Osteoblast (primary cell): ENCODE measurements around the gene TINCR. TPM values are rescaled to one million over a fixed set of nuclear protein-coding genes. Genes with fewer than 3 reads are reported as not detected.
"Not testable (repeated sequence)": the region's sequence is repeated elsewhere in the genome, so short reads cannot be mapped to it uniquely, and the experiment has no call there.

Experiments
- DNase-seq: peaks from one replicate; pipeline ENCODE4 v3.0.0; 2011; ENCODE audit warnings: low spot score, mixed read lengths; ENCODE audit not compliant: insufficient read length; ENCODE audit errors: missing footprints
- H2AFZ ChIP-seq: 2 replicates; pipeline ENCODE4 v1.6.0; 2011; ENCODE audit warnings: mild to moderate bottlenecking, low read length
- H3K27ac ChIP-seq: 2 replicates; pipeline ENCODE4 v1.5.1; 2011; ENCODE audit warnings: mild to moderate bottlenecking, low read depth, low read length, moderate library complexity
- H3K27me3 ChIP-seq: 2 replicates; pipeline ENCODE4 v1.6.0; 2012; ENCODE audit warnings: mild to moderate bottlenecking, control low read depth, inconsistent platforms, low read length, moderate library complexity; ENCODE audit not compliant: insufficient read depth
- H3K36me3 ChIP-seq: 2 replicates; pipeline ENCODE4 v1.5.1; 2011; ENCODE audit warnings: mild to moderate bottlenecking, low read length, control low read depth, moderate library complexity; ENCODE audit not compliant: insufficient read depth
- H3K4me1 ChIP-seq: 2 replicates; pipeline ENCODE4 v1.5.1; 2011; ENCODE audit warnings: mild to moderate bottlenecking, low read length, control low read depth, moderate library complexity; ENCODE audit not compliant: insufficient read depth
- H3K4me2 ChIP-seq: 2 replicates; pipeline ENCODE4 v1.6.0; 2011; ENCODE audit warnings: mild to moderate bottlenecking, low read length; ENCODE audit not compliant: insufficient read depth
- H3K4me3 ChIP-seq: fragments of 200-600 bp; sonication (generic); 3 replicates; pipeline ENCODE4 v1.5.1; 2012; ENCODE audit warnings: mild to moderate bottlenecking, low read length, inconsistent platforms; ENCODE audit not compliant: insufficient read depth
- H3K79me2 ChIP-seq: 2 replicates; pipeline ENCODE4 v1.6.0; 2012; ENCODE audit warnings: mild to moderate bottlenecking, low read length, control low read depth, inconsistent platforms; ENCODE audit not compliant: insufficient read depth
- H3K9me3 ChIP-seq: 2 replicates; pipeline ENCODE4 v1.5.1; 2011; ENCODE audit warnings: low read depth, low read length, control low read depth
- H4K20me1 ChIP-seq: 2 replicates; pipeline ENCODE4 v1.6.0; 2012; ENCODE audit warnings: mild to moderate bottlenecking, low read length, control low read depth; ENCODE audit not compliant: insufficient read depth
- total RNA-seq: library from RNA; depleted of rRNA; stranded (reverse); fragments of >200 nt; gene quantifications from 2 replicates; pipeline ENCODE4 v1.2.3, GENCODE V29; 2012
- TF ChIP-seq, protein P1 (sequence below): IDR thresholded peaks from 2 replicates; pipeline ENCODE4 v1.5.1; 2011; ENCODE audit warnings: mild to moderate bottlenecking, low read depth, low read length, moderate library complexity; ENCODE audit errors: extremely low read depth

TINCR gene
- total RNA-seq, 1 donor, result 0.36 TPM

GRCh38 chr19:5612891-5613865 is 45.4 kb upstream of the TINCR start:
- peaks cover 59% of the 10 kb centered on the region for H3K79me2 ChIP-seq
- H3K4me3 ChIP-seq, result no peak overlapping the region
- peaks cover 30% of the 10 kb centered on the region for H4K20me1 ChIP-seq
- H3K4me1 ChIP-seq, result peaks cover 19% of the 10 kb centered on the region
- H2AFZ ChIP-seq, result no peak overlapping the region
- no peak overlapping the region for H3K27ac ChIP-seq
- no peak for DNase-seq
- no peaks in the 10 kb centered on the region for H3K27me3 ChIP-seq
- peaks cover 81% of the 10 kb centered on the region for H3K36me3 ChIP-seq
- H3K4me2 ChIP-seq, result no peak overlapping the region
- no peaks in the 10 kb centered on the region for H3K9me3 ChIP-seq
- TF ChIP-seq, protein P1, sequence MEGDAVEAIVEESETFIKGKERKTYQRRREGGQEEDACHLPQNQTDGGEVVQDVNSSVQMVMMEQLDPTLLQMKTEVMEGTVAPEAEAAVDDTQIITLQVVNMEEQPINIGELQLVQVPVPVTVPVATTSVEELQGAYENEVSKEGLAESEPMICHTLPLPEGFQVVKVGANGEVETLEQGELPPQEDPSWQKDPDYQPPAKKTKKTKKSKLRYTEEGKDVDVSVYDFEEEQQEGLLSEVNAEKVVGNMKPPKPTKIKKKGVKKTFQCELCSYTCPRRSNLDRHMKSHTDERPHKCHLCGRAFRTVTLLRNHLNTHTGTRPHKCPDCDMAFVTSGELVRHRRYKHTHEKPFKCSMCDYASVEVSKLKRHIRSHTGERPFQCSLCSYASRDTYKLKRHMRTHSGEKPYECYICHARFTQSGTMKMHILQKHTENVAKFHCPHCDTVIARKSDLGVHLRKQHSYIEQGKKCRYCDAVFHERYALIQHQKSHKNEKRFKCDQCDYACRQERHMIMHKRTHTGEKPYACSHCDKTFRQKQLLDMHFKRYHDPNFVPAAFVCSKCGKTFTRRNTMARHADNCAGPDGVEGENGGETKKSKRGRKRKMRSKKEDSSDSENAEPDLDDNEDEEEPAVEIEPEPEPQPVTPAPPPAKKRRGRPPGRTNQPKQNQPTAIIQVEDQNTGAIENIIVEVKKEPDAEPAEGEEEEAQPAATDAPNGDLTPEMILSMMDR, result no peak

- no peak overlapping the region for H2AFZ ChIP-seq
- H3K27me3 ChIP-seq, result no peaks in the 10 kb centered on the region
- DNase-seq, result no peak
- no peaks in the 10 kb centered on the region for H3K9me3 ChIP-seq
- no peak overlapping the region for H3K4me2 ChIP-seq
- H3K4me3 ChIP-seq, result no peak overlapping the region
- peaks cover 6% of the 10 kb centered on the region for H3K4me1 ChIP-seq
- H3K79me2 ChIP-seq, result peaks cover 62% of the 10 kb centered on the region
- peaks cover 30% of the 10 kb centered on the region for H4K20me1 ChIP-seq
- TF ChIP-seq, protein P1, result no peak
- H3K27ac ChIP-seq, result no peak overlapping the region
- peaks cover 86% of the 10 kb centered on the region for H3K36me3 ChIP-seq
These were observed 42.2 kb upstream of the TINCR start for GRCh38 chr19:5609881-5610448.

DNA sequence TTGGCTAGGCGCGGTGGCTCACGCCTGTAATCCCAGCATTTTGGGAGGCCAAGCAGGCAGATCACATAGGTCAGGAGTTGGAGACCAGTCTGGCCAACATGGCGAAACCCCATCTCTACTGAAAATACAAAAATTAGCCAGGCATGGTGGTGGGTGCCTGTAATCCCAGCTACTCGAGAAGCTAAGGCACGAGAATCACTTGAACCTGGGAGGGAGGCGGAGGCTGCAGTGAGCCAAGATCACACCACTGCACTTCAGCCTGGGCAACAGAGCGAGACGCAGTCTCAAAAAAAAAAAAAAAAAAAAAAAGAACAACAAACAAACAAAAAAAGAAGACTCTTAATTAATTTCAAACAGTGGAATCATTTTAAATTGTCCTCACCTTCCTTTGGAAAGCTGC is 41.0 kb upstream of the TINCR start:
- H2AFZ ChIP-seq, H3K9me3 ChIP-seq, H3K4me1 ChIP-seq, DNase-seq, H3K4me2 ChIP-seq, H3K4me3 ChIP-seq, H3K27me3 ChIP-seq, H3K27ac ChIP-seq: not testable (repeated sequence)
- Histone ChIP-seq H3K79me2 (peaks cover 61% of the 10 kb centered on the region), H3K36me3 (peaks cover 87% of the 10 kb centered on the region), H4K20me1 (peaks cover 30% of the 10 kb centered on the region)

GRCh38 chr19:5608291-5608690 is 40.5 kb upstream of the TINCR start:
- Histone ChIP-seq H3K4me1 (no peaks in the 10 kb centered on the region), H4K20me1 (peaks cover 26% of the 10 kb centered on the region), H3K79me2 (peaks cover 57% of the 10 kb centered on the region), H2AFZ (no peak overlapping the region), H3K27me3 (no peaks in the 10 kb centered on the region), H3K4me3 (no peak overlapping the region), H3K9me3 (no peaks in the 10 kb centered on the region), H3K4me2 (no peak overlapping the region), H3K36me3 (peaks cover 87% of the 10 kb centered on the region), H3K27ac (no peak overlapping the region)
- no peak for DNase-seq
- TF ChIP-seq, protein P1, result no peak
